SK-N-SH (cell line): Measurements from ENCODE around the gene SPINK4. TPM values are rescaled to one million over a fixed set of nuclear protein-coding genes. Genes with fewer than 3 reads are reported as not detected.

ENCODE experiments used
- CTCF ChIA-PET: fragments of 300-600, 350-600 bp; formaldehyde crosslinking; extraction: SDS; loops from one replicate; lab custom pipeline; 2021; lab: Yijun Ruan, JAX
- POLR2A ChIA-PET: fragments of 350-600 bp; sonication (Branson Sonifier 250); formaldehyde crosslinking; extraction: SDS; loops from one replicate; lab custom pipeline; 2020; ENCODE audit warnings: antibody characterized with exemption, inconsistent platforms; lab: Yijun Ruan, JAX
- DNase-seq: peaks from one replicate; pipeline ENCODE4 v3.0.0; 2012
- H2AFZ ChIP-seq: fragments of 200-600 bp; sonication (generic); 2 replicates; pipeline ENCODE4 v1.8.1; 2016; ENCODE audit warnings: antibody characterized with exemption, mild to moderate bottlenecking, low read depth
- H3F3A ChIP-seq: fragments of 200-600 bp; sonication (generic); replicated peaks from 2 replicates; pipeline ENCODE3; 2016; ENCODE audit warnings: antibody characterized with exemption, mild to moderate bottlenecking; ENCODE audit not compliant: insufficient read depth
- H3K27ac ChIP-seq, 2 experiments: fragments of 200-500 bp in 1 of 2; fragments of 200-600 bp in 1 of 2; sonication (Bioruptor generic) in 1 of 2; sonication (generic), shearing (Covaris generic) in 1 of 2; 2 replicates each; pipeline versions ENCODE4 v1.5.1 to v1.6.1; 2014 to 2016; ENCODE audit warnings: low read depth in 2 of 2, inconsistent platforms in 1 of 2, low read length in 1 of 2, mild to moderate bottlenecking in 1 of 2, mixed read lengths in 1 of 2
- H3K27me3 ChIP-seq: fragments of 200-600 bp; sonication (generic), shearing (Covaris generic); 2 replicates; pipeline ENCODE4 v1.6.1; 2016; ENCODE audit warnings: mixed run types; ENCODE audit not compliant: insufficient read depth
- H3K36me3 ChIP-seq, 2 experiments: fragments of 200-500 bp in 1 of 2; fragments of 200-600 bp in 1 of 2; sonication (Bioruptor generic) in 1 of 2; sonication (generic) in 1 of 2; replicated peaks in 1 of 2; 2 replicates each; pipeline versions ENCODE3 to v1.5.1; 2014 to 2016; ENCODE audit warnings: low read length in 1 of 2, mild to moderate bottlenecking in 1 of 2; ENCODE audit not compliant: insufficient read depth in 2 of 2, control insufficient read depth in 1 of 2
- H3K4me1 ChIP-seq, 2 experiments: fragments of 200-500 bp in 1 of 2; fragments of 200-600 bp in 1 of 2; sonication (Bioruptor generic) in 1 of 2; sonication (generic), shearing (Covaris generic) in 1 of 2; 2 replicates each; pipeline versions ENCODE4 v1.5.1 to v1.6.1; 2014 to 2016; ENCODE audit warnings: low read depth in 1 of 2, low read length in 1 of 2, mixed run types in 1 of 2; ENCODE audit not compliant: insufficient read depth in 2 of 2, control insufficient read depth in 1 of 2
- H3K4me2 ChIP-seq: fragments of 200-600 bp; sonication (generic), shearing (Covaris generic); 2 replicates; pipeline ENCODE4 v1.6.1; 2017; ENCODE audit warnings: mixed run types
- H3K4me3 ChIP-seq, 2 experiments: fragments of 200-500 bp in 1 of 2; fragments of 200-600 bp in 1 of 2; sonication (Bioruptor generic) in 1 of 2; sonication (generic), shearing (Covaris generic) in 1 of 2; 2 replicates each; pipeline versions ENCODE4 v1.5.1 to v1.8.1; 2014 to 2016; ENCODE audit warnings: low read depth in 2 of 2, inconsistent platforms in 1 of 2, low read length in 1 of 2, mild to moderate bottlenecking in 1 of 2, mixed read lengths in 1 of 2, moderate library complexity in 1 of 2
- H3K79me2 ChIP-seq: fragments of 200-600 bp; sonication (generic); 2 replicates; pipeline ENCODE4 v1.8.1; 2017; ENCODE audit warnings: mild to moderate bottlenecking; ENCODE audit not compliant: insufficient read depth
- H3K9ac ChIP-seq: fragments of 200-600 bp; sonication (generic); 2 replicates; pipeline ENCODE4 v1.6.1; 2017; ENCODE audit warnings: mixed run types
- H3K9me2 ChIP-seq: fragments of 200-600 bp; sonication (generic); 2 replicates; pipeline ENCODE4 v1.6.1; 2017; ENCODE audit warnings: mixed run types
- H3K9me3 ChIP-seq: fragments of 200-600 bp; sonication (generic); 2 replicates; pipeline ENCODE4 v1.6.1; 2017; ENCODE audit warnings: mixed run types, mild to moderate bottlenecking, moderate library complexity
- H4K20me1 ChIP-seq: fragments of 200-600 bp; sonication (generic); 2 replicates; pipeline ENCODE4 v1.6.1; 2017; ENCODE audit warnings: mild to moderate bottlenecking, mixed run types; ENCODE audit not compliant: insufficient read depth
- CHD2 ChIP-seq: fragments of 150-350 bp; IDR thresholded peaks from 2 replicates; pipeline ENCODE4 v1.6.1; 2018; ENCODE audit warnings: low read length; ENCODE audit not compliant: partially characterized antibody
- CTCF ChIP-seq: fragments of 200-600 bp; sonication (generic); IDR thresholded peaks from 2 replicates; pipeline ENCODE4 v1.6.1; 2017; ENCODE audit warnings: antibody characterized with exemption, mild to moderate bottlenecking, moderate library complexity
- ELF1 ChIP-seq: IDR thresholded peaks from 2 replicates; pipeline ENCODE4 v1.4.0; 2012
- FOSL2 ChIP-seq: IDR thresholded peaks from 2 replicates; pipeline ENCODE4 v1.4.0; 2012; ENCODE audit warnings: low read depth, mild to moderate bottlenecking, moderate library complexity, borderline replicate concordance
- FOXM1 ChIP-seq: IDR thresholded peaks from 2 replicates; pipeline ENCODE4 v1.4.0; 2012; ENCODE audit warnings: low read depth, mild to moderate bottlenecking
- IRF3 ChIP-seq: fragments of 150-350 bp; IDR thresholded peaks from 2 replicates; pipeline ENCODE4 v1.6.1; 2016; ENCODE audit warnings: mild to moderate bottlenecking, low read depth, low read length
- JUND ChIP-seq: IDR thresholded peaks from 2 replicates; pipeline ENCODE4 v1.4.0; 2012
- MAX ChIP-seq: IDR thresholded peaks from 2 replicates; pipeline ENCODE4 v1.4.0; 2012; ENCODE audit warnings: low read depth
- MXI1 ChIP-seq: IDR thresholded peaks from 2 replicates; pipeline ENCODE4 v1.6.1; 2012; ENCODE audit warnings: mild to moderate bottlenecking, low read depth, low read length, improper control_type of control experiment
- NFIC ChIP-seq: IDR thresholded peaks from 2 replicates; pipeline ENCODE4 v1.4.0; 2012; ENCODE audit warnings: borderline replicate concordance
- PBX3 ChIP-seq: IDR thresholded peaks from 2 replicates; pipeline ENCODE4; 2012
- POLR2AphosphoS5 ChIP-seq: IDR thresholded peaks from 2 replicates; pipeline ENCODE4 v1.6.1; 2012; ENCODE audit warnings: low read depth, low read length
- RAD21 ChIP-seq: IDR thresholded peaks from 2 replicates; pipeline ENCODE4 v1.6.1; 2012; ENCODE audit warnings: mild to moderate bottlenecking, low read length
- RCOR1 ChIP-seq: fragments of 150-350 bp; IDR thresholded peaks from 2 replicates; pipeline ENCODE4 v1.6.1; 2017; ENCODE audit warnings: antibody characterized with exemption, low read length
- SIN3A ChIP-seq: IDR thresholded peaks from 2 replicates; pipeline ENCODE4 v1.6.1; 2012; ENCODE audit warnings: low read depth, mild to moderate bottlenecking, low read length, moderate library complexity, borderline replicate concordance
- TAF1 ChIP-seq: IDR thresholded peaks from 2 replicates; pipeline ENCODE4 v1.6.1; 2012; ENCODE audit warnings: low read depth, mild to moderate bottlenecking, low read length, moderate library complexity, borderline replicate concordance
- TCF12 ChIP-seq: IDR thresholded peaks from 2 replicates; pipeline ENCODE4 v1.4.0; 2012
- USF1 ChIP-seq: IDR thresholded peaks from 2 replicates; pipeline ENCODE4 v1.4.0; 2012; ENCODE audit warnings: low read depth, borderline replicate concordance
- USF2 ChIP-seq: fragments of 150-350 bp; IDR thresholded peaks from 2 replicates; pipeline ENCODE4 v1.6.1; 2017; ENCODE audit warnings: antibody characterized with exemption, low read length, low read depth, borderline replicate concordance
- ZBTB33 ChIP-seq: IDR thresholded peaks from 2 replicates; pipeline ENCODE4 v1.4.0; 2012; ENCODE audit warnings: low read depth, borderline replicate concordance
- WGBS: methylation state at CpG from one replicate; pipeline ENCODE4 v1.1.6; 2017; ENCODE audit warnings: low lambda C conversion rate; 5-methylcytosine and 5-hydroxymethylcytosine counted together
- polyA plus RNA-seq, 3 experiments: library from polyadenylated mRNA; depleted of rRNA; stranded (reverse); fragments of >200 nt; gene quantifications; 2 replicates each; pipeline ENCODE4 v1.2.3, GENCODE V29; 2012

Gene SPINK4
- polyA plus RNA-seq, 1 of the 3 experiments (the other 2 are of a cell fraction): not detected

GRCh38 chr9:33202552-33203201, 37.3 kb upstream of the SPINK4 start:
- Histone ChIP-seq H3K9me2 (no peaks in the 10 kb centered on the region), H3K4me2 (no peak overlapping the region), H3F3A (no peaks in the 10 kb centered on the region), H3K36me3 (no peaks in the 10 kb centered on the region), H4K20me1 (no peaks in the 10 kb centered on the region), H3K27me3 (no peaks in the 10 kb centered on the region; the same call in 1 of the 2 replicates), H3K4me1 (no peaks in the 10 kb centered on the region; a peak in 1 of 4 replicates), H3K4me3 (no peak overlapping the region), H2AFZ (no peak overlapping the region), H3K79me2 (no peaks in the 10 kb centered on the region), H3K9me3 (no peaks in the 10 kb centered on the region), H3K9ac (no peak overlapping the region), H3K27ac (no peak overlapping the region)
- no peak for TF ChIP-seq CTCF
- no peak for TF ChIP-seq TAF1
- no peak for TF ChIP-seq USF1
- TF ChIP-seq ELF1: no peak
- no peak for TF ChIP-seq ZBTB33
- TF ChIP-seq MAX: no peak
- TF ChIP-seq POLR2AphosphoS5: no peak
- no peak for TF ChIP-seq FOSL2
- no peak for TF ChIP-seq RAD21
- no peak for TF ChIP-seq MXI1
- TF ChIP-seq CHD2: no peak
- TF ChIP-seq JUND: no peak
- no peak for TF ChIP-seq FOXM1
- no peak for TF ChIP-seq TCF12
- no peak for TF ChIP-seq PBX3
- TF ChIP-seq SIN3A: no peak
- no peak for TF ChIP-seq NFIC
- TF ChIP-seq IRF3: no peak
- no peak for TF ChIP-seq RCOR1
- no peak for TF ChIP-seq USF2
- no peak for DNase-seq
- ChIA-PET CTCF (interaction anchor here (2.1 kb wide), 1 partner anchor 24 kb away, joined by 4 read pairs; no protein-coding TSS in a partner anchor), POLR2A (no interaction called here)
- 75% methylated on average over 11 of the region's 11 CpGs for WGBS
